Neural cell (in vitro differentiated cells): Measurements from ENCODE around the gene GMEB2. TPM values are rescaled to one million over a fixed set of nuclear protein-coding genes. Genes with fewer than 3 reads are reported as not detected.

ENCODE experiments used
- H2AFZ ChIP-seq: fragments of 200-600, 300-800 bp; sonication (generic), shearing (Covaris generic); 2 replicates; pipeline ENCODE4 v1.6.0; 2014; ENCODE audit warnings: low read depth, mild to moderate bottlenecking, antibody characterized with exemption, low read length, moderate library complexity
- H3F3A ChIP-seq: fragments of 200-600 bp; shearing (Covaris generic); 2 replicates; pipeline ENCODE4 v1.6.1; 2016; ENCODE audit warnings: mild to moderate bottlenecking, moderate library complexity, mixed read lengths, antibody characterized with exemption, low read length; ENCODE audit not compliant: insufficient read depth, poor library complexity, severe bottlenecking
- H3K27ac ChIP-seq: fragments of 200-600, 300-800 bp; sonication (generic), shearing (Covaris generic); 2 replicates; pipeline ENCODE4 v1.5.1; 2014; ENCODE audit warnings: mild to moderate bottlenecking, low read length, moderate library complexity
- H3K27me3 ChIP-seq: fragments of 300-800, 200-600 bp; sonication (generic), shearing (Covaris generic); 2 replicates; pipeline ENCODE4 v1.6.0; 2014; ENCODE audit warnings: mild to moderate bottlenecking, low read depth, low read length, moderate library complexity; ENCODE audit not compliant: insufficient read depth
- H3K36me3 ChIP-seq: fragments of 300-800, 200-600 bp; sonication (generic), shearing (Covaris generic); 2 replicates; pipeline ENCODE4 v1.5.1; 2014; ENCODE audit warnings: mild to moderate bottlenecking, antibody characterized with exemption, low read length, moderate library complexity; ENCODE audit not compliant: insufficient read depth
- H3K4me2 ChIP-seq: fragments of 300-800, 200-600 bp; sonication (generic), shearing (Covaris generic); 2 replicates; pipeline ENCODE4 v1.6.0; 2014; ENCODE audit warnings: mild to moderate bottlenecking, low read length
- H3K4me3 ChIP-seq: fragments of 300-800, 200-600 bp; sonication (generic), shearing (Covaris generic); 2 replicates; pipeline ENCODE4 v1.5.1; 2014; ENCODE audit warnings: mild to moderate bottlenecking, low read length, moderate library complexity
- H3K79me2 ChIP-seq: fragments of 200-600 bp; shearing (Covaris generic); replicated peaks from 2 replicates; pipeline ENCODE4 v1.6.0; 2014; ENCODE audit warnings: mild to moderate bottlenecking, low read length, moderate library complexity; ENCODE audit not compliant: insufficient read depth
- H3K9ac ChIP-seq: fragments of 300-800, 200-600 bp; sonication (generic), shearing (Covaris generic); 2 replicates; pipeline ENCODE4 v1.6.1; 2016; ENCODE audit warnings: mild to moderate bottlenecking, low read length, mixed read lengths
- H3K9me2 ChIP-seq: fragments of 200-600 bp; shearing (Covaris generic); 2 replicates; pipeline ENCODE4 v1.6.1; 2016; ENCODE audit warnings: mild to moderate bottlenecking, low read length, mixed read lengths; ENCODE audit not compliant: insufficient read depth
- H3K9me3 ChIP-seq: fragments of 200-600, 300-800 bp; sonication (generic), shearing (Covaris generic); 2 replicates; pipeline ENCODE4 v1.6.1; 2016; ENCODE audit warnings: mild to moderate bottlenecking, mixed run types, low read length, moderate library complexity, mixed read lengths
- H4K20me1 ChIP-seq: fragments of 200-600 bp; shearing (Covaris generic); 2 replicates; pipeline ENCODE4 v1.6.1; 2016; ENCODE audit warnings: mild to moderate bottlenecking, mixed run types; ENCODE audit not compliant: insufficient read depth
- CTCF ChIP-seq: fragments of 450-650 bp; IDR thresholded peaks from 2 replicates; pipeline ENCODE4 v1.5.1; 2014; ENCODE audit warnings: antibody characterized with exemption, mild to moderate bottlenecking, moderate library complexity; ENCODE audit not compliant: poor library complexity, severe bottlenecking
- EP300 ChIP-seq: fragments of 450-650 bp; conservative IDR thresholded peaks from 2 replicates; pipeline ENCODE4 v1.6.1; 2014; ENCODE audit warnings: antibody characterized with exemption, mild to moderate bottlenecking, moderate library complexity; ENCODE audit not compliant: poor library complexity, severe bottlenecking
- EZH2 ChIP-seq: fragments of 200-600, 300-800 bp; shearing (Covaris generic), sonication (generic); IDR thresholded peaks from 2 replicates; pipeline ENCODE4 v1.6.1; 2014; ENCODE audit warnings: antibody characterized with exemption, low read length, borderline replicate concordance, mild to moderate bottlenecking; ENCODE audit not compliant: insufficient read depth, poor library complexity, severe bottlenecking
- MXI1 ChIP-seq: fragments of 450-650 bp; conservative IDR thresholded peaks from 2 replicates; pipeline ENCODE4 v1.6.1; 2014; ENCODE audit warnings: antibody characterized with exemption, mild to moderate bottlenecking; ENCODE audit not compliant: poor library complexity, severe bottlenecking
- POLR2AphosphoS5 ChIP-seq: IDR thresholded peaks from 2 replicates; pipeline ENCODE4 v1.6.1; 2012
- RAD21 ChIP-seq: fragments of 450-650 bp; conservative IDR thresholded peaks from 2 replicates; pipeline ENCODE4 v1.6.1; 2014; ENCODE audit warnings: antibody characterized with exemption, mild to moderate bottlenecking, moderate library complexity
- REST ChIP-seq: IDR thresholded peaks from 2 replicates; pipeline ENCODE4 v1.6.1; 2012; ENCODE audit warnings: borderline replicate concordance
- SMC3 ChIP-seq: fragments of 450-650 bp; conservative IDR thresholded peaks from 2 replicates; pipeline ENCODE4 v1.6.1; 2014; ENCODE audit warnings: antibody characterized with exemption, mild to moderate bottlenecking, moderate library complexity; ENCODE audit not compliant: poor library complexity
- TAF1 ChIP-seq: IDR thresholded peaks from 2 replicates; pipeline ENCODE4 v1.6.1; 2012; ENCODE audit warnings: low read depth
- polyA minus RNA-seq: library from RNA; depleted of rRNA, polyadenylated mRNA; stranded (reverse); fragments of >200 nt; gene quantifications from 2 replicates; pipeline ENCODE4 v1.2.3, GENCODE V29; 2014
- polyA plus RNA-seq: library from polyadenylated mRNA; depleted of rRNA; stranded (reverse); fragments of >200 nt; gene quantifications from 2 replicates; pipeline ENCODE4 v1.2.3, GENCODE V29; 2014

Gene GMEB2
- 13.7 and 14.1 TPM in 2 replicates for polyA plus RNA-seq
- polyA minus RNA-seq: 16.0 and 17.8 TPM in 2 replicates

- Histone ChIP-seq H3K4me2 (peak within 1 kb of the TSS; percentile 60), H3K27ac (peak within 1 kb of the TSS; percentile 87), H3F3A (no peaks in the 10 kb centered on the region), H3K79me2 (peaks cover 33% of the 10 kb centered on the region), H2AFZ (peak within 1 kb of the TSS; percentile 83), H3K9me3 (no peaks in the 10 kb centered on the region), H4K20me1 (no peaks in the 10 kb centered on the region), H3K27me3 (no peaks in the 10 kb centered on the region), H3K9ac (peak within 1 kb of the TSS; percentile 95), H3K4me3 (peak within 1 kb of the TSS; percentile 100), H3K36me3 (no peaks in the 10 kb centered on the region), H3K9me2 (no peaks in the 10 kb centered on the region)
- TF ChIP-seq POLR2AphosphoS5 (peak; percentile 43), REST (peak; percentile 19), MXI1 (no peak)
Measured at GRCh38 chr20:63626424-63627128, at the start of gene GMEB2. Gene GMEB2, minus strand, starts transcription at chr20:63627101. Its CDS starts 7,704 bp downstream, at chr20:63619397.

GRCh38 chr20:63675681-63676368 lies 48.9 kb upstream of the GMEB2 start:
- Histone ChIP-seq H3K27me3 (no peaks in the 10 kb centered on the region), H3K79me2 (no peaks in the 10 kb centered on the region), H3K9ac (no peak overlapping the region), H3F3A (no peaks in the 10 kb centered on the region), H4K20me1 (no peaks in the 10 kb centered on the region), H3K27ac (no peak overlapping the region), H3K9me3 (no peaks in the 10 kb centered on the region), H3K9me2 (no peaks in the 10 kb centered on the region), H3K4me3 (no peak overlapping the region), H3K4me2 (no peak overlapping the region), H2AFZ (no peak overlapping the region), H3K36me3 (no peaks in the 10 kb centered on the region)
- no peak for TF ChIP-seq EZH2
- TF ChIP-seq POLR2AphosphoS5: no peak
- TF ChIP-seq SMC3: no peak
- no peak for TF ChIP-seq MXI1
- TF ChIP-seq TAF1: no peak
- no peak for TF ChIP-seq CTCF
- no peak for TF ChIP-seq RAD21
- TF ChIP-seq EP300: no peak
- TF ChIP-seq REST: no peak
